HCT116 (cell line): Measurements from ENCODE around the gene ATP6V1G2. TPM values are rescaled to one million over a fixed set of nuclear protein-coding genes. Genes with fewer than 3 reads are reported as not detected.

Source experiments
- ATAC-seq: fragments of 200-7000 bp; cut with Tn5 transposase; 2 replicates; pipeline ENCODE4 v1.9.1; 2020; ENCODE audit warnings: mild to moderate bottlenecking, moderate library complexity
- BruUV-seq: library from RNA; stranded (reverse); fragments of 400-500 nt; replicated peaks from 2 replicates; lab custom pipeline; 2021; lab: Mats Ljungman, UMichigan
- CTCF ChIA-PET: fragments of 300-600 bp; sonication (Branson Sonifier 250); formaldehyde crosslinking; loops from one replicate; lab custom pipeline; 2021; ENCODE audit warnings: antibody characterized with exemption; lab: Charles Lee
- POLR2A ChIA-PET: fragments of 300-600, 350-600 bp; sonication (Branson Sonifier 250); formaldehyde crosslinking; loops from one replicate; lab custom pipeline; 2021; ENCODE audit warnings: antibody characterized with exemption; lab: Charles Lee
- RAD21 ChIA-PET, 2 experiments: fragments of 300-600 bp; sonication (Branson Sonifier 250); formaldehyde crosslinking; loops; one replicate each; lab custom pipeline; 2023; ENCODE audit warnings: low total read pairs in 2 of 2; ENCODE audit not compliant: uncharacterized antibody in 2 of 2, unreplicated experiment in 2 of 2, low non-redundant PET in 1 of 2; lab: Charles Lee
- DNase-seq: peaks from one replicate; pipeline ENCODE4 v3.0.0-alpha.2; 2010; ENCODE audit warnings: low read depth, low spot score
- H2AFZ ChIP-seq: fragments of 200-600 bp; shearing (Covaris generic), sonication (generic); 2 replicates; pipeline ENCODE4 v1.6.1; 2017; ENCODE audit warnings: low read depth, mixed run types, mixed read lengths, antibody characterized with exemption, low read length; ENCODE audit not compliant: poor library complexity, severe bottlenecking
- H3K27ac ChIP-seq: 2 replicates; pipeline ENCODE4 v1.5.1; 2012; ENCODE audit warnings: low read depth, low read length
- H3K27me3 ChIP-seq: fragments of 200-600 bp; sonication (generic); 2 replicates; pipeline ENCODE4 v1.6.1; 2016; ENCODE audit warnings: mixed run types, low read length, mixed read lengths; ENCODE audit not compliant: insufficient read depth
- H3K36me3 ChIP-seq, 2 experiments: fragments of 200-500 bp in 1 of 2; fragments of 200-600 bp in 1 of 2; sonication (Bioruptor generic) in 1 of 2; sonication (generic) in 1 of 2; 2 replicates each; pipeline versions ENCODE4 v1.5.1 to v1.6.1; 2014 to 2016; ENCODE audit warnings: low read length in 2 of 2, inconsistent platforms in 1 of 2, mixed read lengths in 1 of 2, mixed run types in 1 of 2; ENCODE audit not compliant: insufficient read depth in 2 of 2, control insufficient read depth in 1 of 2
- H3K4me1 ChIP-seq, 2 experiments: fragments of 200-600 bp in 1 of 2; sonication (generic) in 1 of 2; 2 replicates each; pipeline versions ENCODE4 v1.5.1 to v1.6.1; 2012 to 2017; ENCODE audit warnings: low read length in 2 of 2, inconsistent platforms in 1 of 2, mild to moderate bottlenecking in 1 of 2, mixed read lengths in 1 of 2, mixed run types in 1 of 2, moderate library complexity in 1 of 2; ENCODE audit not compliant: insufficient read depth in 2 of 2, control insufficient read depth in 1 of 2
- H3K4me2 ChIP-seq: fragments of 200-600 bp; sonication (generic); 2 replicates; pipeline ENCODE4 v1.6.1; 2017; ENCODE audit warnings: mixed run types, low read length, mixed read lengths
- H3K4me3 ChIP-seq, 2 experiments: fragments of 200-600 bp in 1 of 2; sonication (generic) in 1 of 2; replicated peaks in 1 of 2; 2 replicates each; pipeline ENCODE4 v1.5.1; 2011 to 2016; ENCODE audit warnings: low read length in 2 of 2, control low read depth in 1 of 2, low read depth in 1 of 2, mild to moderate bottlenecking in 1 of 2, mixed read lengths in 1 of 2, mixed run types in 1 of 2
- H3K79me2 ChIP-seq: fragments of 200-600 bp; sonication (generic); 2 replicates; pipeline ENCODE4 v1.6.1; 2017; ENCODE audit warnings: mild to moderate bottlenecking, mixed run types, low read length, moderate library complexity, mixed read lengths; ENCODE audit not compliant: insufficient read depth
- H3K9ac ChIP-seq: fragments of 200-600 bp; sonication (generic); 2 replicates; pipeline ENCODE4 v1.6.1; 2016; ENCODE audit warnings: low read length, mixed read lengths
- H3K9me2 ChIP-seq: fragments of 200-600 bp; sonication (generic), shearing (Covaris generic); 2 replicates; pipeline ENCODE4 v1.6.1; 2017; ENCODE audit warnings: mixed run types, mild to moderate bottlenecking, moderate library complexity; ENCODE audit not compliant: insufficient read depth
- H3K9me3 ChIP-seq, 2 experiments: fragments of 200-500 bp in 1 of 2; fragments of 200-600 bp in 1 of 2; sonication (Bioruptor generic) in 1 of 2; sonication (generic) in 1 of 2; 2 replicates each; pipeline ENCODE4 v1.6.1; 2014 to 2017; ENCODE audit warnings: low read length in 2 of 2, mixed read lengths in 2 of 2, inconsistent platforms in 1 of 2, low read depth in 1 of 2, mild to moderate bottlenecking in 1 of 2, mixed run types in 1 of 2, moderate library complexity in 1 of 2; ENCODE audit not compliant: control insufficient read depth in 1 of 2, insufficient read depth in 1 of 2
- H4K20me1 ChIP-seq: fragments of 200-600 bp; sonication (generic), shearing (Covaris generic); 2 replicates; pipeline ENCODE4 v1.6.1; 2017; ENCODE audit warnings: mixed run types, mild to moderate bottlenecking, moderate library complexity; ENCODE audit not compliant: insufficient read depth
- CBX3 ChIP-seq: IDR thresholded peaks from 2 replicates; pipeline ENCODE4 v1.6.1; 2012; ENCODE audit warnings: low read depth
- CEBPB ChIP-seq: IDR thresholded peaks from 2 replicates; pipeline ENCODE4 v1.6.1; 2012; ENCODE audit warnings: low read depth
- CTCF ChIP-seq, 3 experiments: fragments of 200-600 bp in 1 of 3; sonication (generic) in 1 of 3; IDR thresholded peaks in 2 of 3; conservative IDR thresholded peaks in 1 of 3; 2 replicates each; pipeline ENCODE4 v1.5.1; 2012 to 2017; ENCODE audit warnings: low read depth in 2 of 3, low read length in 2 of 3, antibody characterized with exemption in 1 of 3, borderline replicate concordance in 1 of 3, control low read depth in 1 of 3, mild to moderate bottlenecking in 1 of 3, mixed read lengths in 1 of 3, mixed run types in 1 of 3, moderate library complexity in 1 of 3; ENCODE audit not compliant: insufficient read depth in 1 of 3
- FOSL1 ChIP-seq: IDR thresholded peaks from 2 replicates; pipeline ENCODE4 v1.6.1; 2012; ENCODE audit warnings: low read depth
- MAX ChIP-seq: IDR thresholded peaks from 2 replicates; pipeline ENCODE4 v1.6.1; 2012
- POLR2A ChIP-seq: IDR thresholded peaks from 2 replicates; pipeline ENCODE4 v1.7.0; 2011; ENCODE audit warnings: borderline replicate concordance; ENCODE audit not compliant: insufficient read depth, insufficient read length; ENCODE audit errors: extremely low read depth
- SIN3A ChIP-seq: IDR thresholded peaks from 2 replicates; pipeline ENCODE4 v1.6.1; 2012; ENCODE audit warnings: low read depth
- TCF7L2 ChIP-seq: IDR thresholded peaks from 2 replicates; pipeline ENCODE4 v1.7.0; 2011; ENCODE audit warnings: borderline replicate concordance, inconsistent platforms; ENCODE audit not compliant: insufficient read depth, insufficient read length; ENCODE audit errors: extremely low read depth
- intact Hi-C: fragments of 100-400 bp; cut with micrococcal nuclease; formaldehyde crosslinking; loops from 2 replicates; pipeline ENCODE4 v1.10.0; 2022
- total RNA-seq: library from RNA; stranded (reverse); gene quantifications from one replicate; pipeline ENCODE4 v1.2.1, GENCODE V29; 2021; ENCODE audit not compliant: unreplicated experiment

Gene ATP6V1G2
- total RNA-seq, 1 experiment from 2014 or later = 1.8 TPM

GRCh38 chr6:31548544-31548873, 2.1 kb upstream of the ATP6V1G2 start:
- RAD21 ChIA-PET = interaction anchor here in 1 of 2 experiments (1.1 kb wide), 1 partner anchor 50 kb away, joined by 3 read pairs; no protein-coding TSS in a partner anchor
- intact Hi-C loops = loop anchor here (10.0 kb wide), 1 partner anchor 286 kb away; no protein-coding TSS in a partner anchor
- no peak for DNase-seq
- H3K4me2 ChIP-seq = peak overlapping the region; percentile 87
- POLR2A ChIA-PET = interaction anchor here (2.6 kb wide), 1 partner anchor 50 kb away, joined by 9 read pairs; no protein-coding TSS in a partner anchor
- peaks cover 4 to 13% of the 10 kb centered on the region in 2 experiments; a peak in 2 of 4 replicates for H3K36me3 ChIP-seq
- H3K9ac ChIP-seq = peak overlapping the region; percentile 86
- CTCF ChIA-PET = interaction anchor here (0.9 to 5.0 kb wide), 2 partner anchors 50 to 54 kb away, joined by 3 to 78 read pairs; no protein-coding TSS in a partner anchor
- no peaks in the 10 kb centered on the region for H3K9me2 ChIP-seq
- H3K27me3 ChIP-seq = no peaks in the 10 kb centered on the region
- peak overlapping the region; percentile 50 for H3K27ac ChIP-seq
- H3K9me3 ChIP-seq = no peaks in the 10 kb centered on the region
- no peak overlapping the region for H2AFZ ChIP-seq
- TF ChIP-seq SIN3A (no peak), TCF7L2 (no peak), MAX (no peak), FOSL1 (no peak), POLR2A (no peak), CTCF (IDR thresholded peaks at IDR 0.05 in 2 of 3, conservative IDR thresholded peaks at IDR 0.05 in 1 of 3; ENCODE audit: borderline replicate concordance in 1 of 3, insufficient read depth in 1 of 3, low read depth in 2 of 3, low read length in 2 of 3) (no peak), CBX3 (no peak), CEBPB (no peak)
- TF ChIP-seq, all 23 proteins: peak for 0
- Histone ChIP-seq H3K79me2 (peaks cover 17% of the 10 kb centered on the region), H4K20me1 (no peaks in the 10 kb centered on the region), H3K4me3 (peak overlapping the region; percentile 51 to 67), H3K4me1 (peaks cover 14 to 23% of the 10 kb centered on the region in 2 experiments)
- no TSS peak for BruUV-seq
- no peak for ATAC-seq
